Sigmoid colon (tissue), 3 donors: ENCODE data around the gene DSCAM.

Source experiments
- CTCF ChIP-seq, 4 experiments: fragments of 450-650 bp in 3 of 4; fragments of 200-600 bp in 1 of 4; IDR thresholded peaks; one replicate each; pipeline ENCODE4 v1.5.1; 2016 to 2019; ENCODE audit warnings: antibody characterized with exemption in 4 of 4, mild to moderate bottlenecking in 3 of 4, moderate library complexity in 2 of 4
- POLR2A ChIP-seq, 2 donors: fragments of 450-650 bp; IDR thresholded peaks; one replicate each; pipeline ENCODE4 v1.6.1; 2016; ENCODE audit warnings: antibody characterized with exemption in 2 of 2, mild to moderate bottlenecking in 2 of 2, moderate library complexity in 2 of 2

- TF ChIP-seq POLR2A (IDR thresholded peaks at IDR 0.05), result no peak
- TF ChIP-seq CTCF (IDR thresholded peaks at IDR 0.05), result no peak
Observed at GRCh38 chr21:40422896-40423635, 423.9 kb downstream of the DSCAM start.
